Stimulated activated CD8-positive, alpha-beta memory T cell treated with anti-CD3 and anti-CD28 coated beads, Interleukin-4, amount 100 ng/mL, for 4 hours (primary cell): Measurements from ENCODE around the gene ZNRF4.

Source experiments
- DNase-seq, 2 donors: peaks; one replicate each; pipeline ENCODE4 v3.0.0-alpha.2; 2020; ENCODE audit warnings: low read depth in 2 of 2, low spot score in 1 of 2

Gene ZNRF4

GRCh38 chr19:5440299-5440698 is 14.9 kb upstream of the ZNRF4 start:
- DNase-seq: no peak

- DNase-seq: no peak
Observed at GRCh38 chr19:5443723-5444122, 11.5 kb upstream of the ZNRF4 start.

- no peak for DNase-seq
Observed at GRCh38 chr19:5444431-5444830, 10.8 kb upstream of the ZNRF4 start.

- no peak for DNase-seq
Observed at GRCh38 chr19:5445071-5445470, 10.1 kb upstream of the ZNRF4 start.

GRCh38 chr19:5445561-5446055 is 9.6 kb upstream of the ZNRF4 start:
- no peak for DNase-seq

GRCh38 chr19:5447700-5448311 is 7.4 kb upstream of the ZNRF4 start:
- no peak for DNase-seq

GRCh38 chr19:5448374-5448773 is 6.8 kb upstream of the ZNRF4 start:
- DNase-seq: no peak

- DNase-seq: no peak
Observed at GRCh38 chr19:5450482-5451126, 4.6 kb upstream of the ZNRF4 start.

- DNase-seq: no peak
Observed at GRCh38 chr19:5451494-5451893, 3.7 kb upstream of the ZNRF4 start.

- no peak for DNase-seq
Observed at GRCh38 chr19:5452594-5453565, 2.3 kb upstream of the ZNRF4 start.

GRCh38 chr19:5454743-5455142 is 474 bp upstream of the ZNRF4 start:
- no peak for DNase-seq

GRCh38 chr19:5456130-5456840 is 1.1 kb downstream of the ZNRF4 start:
- DNase-seq: no peak

- no peak for DNase-seq
Observed at GRCh38 chr19:5456841-5457200, 1.6 kb downstream of the ZNRF4 start.

- no peak for DNase-seq
Observed at GRCh38 chr19:5457709-5458108, 2.5 kb downstream of the ZNRF4 start.

- no peak for DNase-seq
Observed at GRCh38 chr19:5458420-5458819, 3.2 kb downstream of the ZNRF4 start.

GRCh38 chr19:5459360-5459759 is 4.1 kb downstream of the ZNRF4 start:
- DNase-seq: no peak

GRCh38 chr19:5460748-5461147 is 5.5 kb downstream of the ZNRF4 start:
- no peak for DNase-seq

GRCh38 chr19:5463959-5464358 is 8.7 kb downstream of the ZNRF4 start:
- no peak for DNase-seq

- DNase-seq: no peak
Observed at GRCh38 chr19:5466072-5466471, 10.9 kb downstream of the ZNRF4 start.

GRCh38 chr19:5466814-5467291 is 11.6 kb downstream of the ZNRF4 start:
- no peak for DNase-seq

GRCh38 chr19:5470264-5470671 is 15.1 kb downstream of the ZNRF4 start:
- DNase-seq: no peak
